Measurements from ENCODE around the gene TSR3.

The TSR3 gene

DNA sequence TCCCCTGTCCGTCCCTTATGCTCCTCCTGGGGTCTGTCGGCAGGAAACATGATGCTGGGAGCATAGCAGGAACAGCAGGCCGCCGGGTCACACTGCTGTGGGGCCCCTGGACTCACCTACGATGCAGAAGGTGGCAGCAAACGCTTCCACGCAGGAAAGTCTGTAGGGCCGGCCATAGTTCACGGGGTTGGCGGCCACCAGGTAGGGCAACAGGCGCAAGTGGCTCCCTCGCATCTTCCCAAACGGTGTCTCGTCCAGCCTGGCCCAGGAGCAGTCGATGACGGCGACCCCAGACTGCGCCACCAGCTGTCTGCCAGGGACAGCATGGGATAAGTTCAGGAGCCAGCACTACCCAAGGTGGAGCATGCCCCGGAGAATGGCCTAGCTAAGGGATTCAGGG, 987 bp downstream of the TSR3 start:
- no peak for DNase-seq

DNA sequence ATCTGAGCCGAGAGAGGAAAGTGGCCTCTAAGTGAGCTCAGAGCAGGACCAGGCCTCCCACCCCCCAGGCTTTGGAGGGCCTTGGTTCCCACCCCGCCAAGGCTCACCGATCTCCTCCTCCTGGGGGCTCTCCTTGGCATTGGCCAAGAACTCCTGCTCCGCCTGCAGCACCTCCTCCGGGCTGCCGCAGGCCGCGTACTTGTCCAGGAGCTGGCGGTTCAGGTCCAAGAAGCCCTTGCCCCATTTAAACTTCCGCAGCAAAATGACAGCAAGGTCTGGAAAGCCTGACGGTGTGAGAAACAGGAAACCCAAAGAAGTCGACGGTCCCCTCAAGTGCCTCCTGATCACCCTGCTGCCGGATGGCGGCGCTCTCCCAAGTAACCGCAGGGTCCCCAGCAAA, 1.7 kb downstream of the TSR3 start:
- DNase-seq: no peak

DNA sequence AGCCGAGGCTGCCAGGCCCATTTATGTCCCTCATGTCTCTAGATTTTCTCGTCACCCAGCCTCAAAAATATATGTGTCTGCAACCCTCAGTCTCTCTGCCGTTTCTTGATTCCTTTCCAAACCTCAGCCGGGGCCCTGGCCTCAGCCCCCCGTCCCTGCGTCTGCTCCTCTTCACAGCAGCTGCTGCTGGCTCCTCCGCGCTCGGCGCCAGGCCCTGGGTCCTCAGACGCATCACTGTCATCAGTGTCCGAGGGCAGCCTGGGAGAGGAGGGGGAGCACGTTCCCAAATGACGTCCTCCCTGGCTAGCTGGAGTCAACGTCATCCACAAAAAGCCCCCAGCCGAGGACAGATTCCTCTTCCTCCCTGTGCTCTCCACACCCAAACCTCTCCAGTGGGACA, 2.3 kb downstream of the TSR3 start:
- no peak for DNase-seq

DNA sequence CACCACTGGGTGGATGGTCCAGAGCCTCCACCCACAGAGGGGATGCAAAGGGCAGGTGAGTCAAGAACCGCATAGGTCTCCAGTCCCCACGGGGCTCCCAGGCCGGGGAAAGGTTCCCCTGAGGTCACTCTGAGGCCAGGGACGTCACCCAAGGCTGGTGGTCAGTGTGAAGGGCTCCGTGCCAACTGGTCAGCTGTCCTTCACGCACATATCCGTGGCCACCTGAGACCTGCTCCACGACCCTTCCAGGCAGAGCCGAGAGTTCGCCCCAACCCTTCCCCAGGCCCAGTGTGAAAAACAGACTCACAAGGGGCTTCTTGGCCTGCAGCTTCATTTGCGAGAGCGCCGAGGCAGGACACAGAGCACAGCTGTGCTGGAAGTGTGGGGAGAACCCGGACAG, 2.8 kb downstream of the TSR3 start:
- no peak for DNase-seq

DNA sequence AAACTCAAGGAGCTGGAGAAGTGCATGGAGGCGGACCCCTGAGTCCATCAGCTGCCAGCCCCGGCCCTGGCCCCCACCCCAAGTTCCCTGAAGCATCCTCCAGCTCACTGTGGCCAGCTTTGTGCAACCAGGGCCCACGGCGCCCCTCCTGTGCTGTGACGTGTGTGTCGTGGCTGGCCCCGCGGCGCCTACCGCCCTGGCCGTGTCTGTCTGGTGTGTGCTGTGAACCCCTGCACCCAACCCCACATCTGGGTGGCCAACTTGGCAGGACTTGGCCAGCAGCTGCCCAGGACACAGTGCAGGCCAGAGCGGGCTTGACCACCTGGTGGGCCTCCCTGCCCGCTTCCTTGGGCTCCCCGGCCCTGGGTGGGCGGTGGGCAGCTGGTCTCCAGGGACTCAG, 3.2 kb downstream of the TSR3 start:
- DNase-seq: no peak

DNA sequence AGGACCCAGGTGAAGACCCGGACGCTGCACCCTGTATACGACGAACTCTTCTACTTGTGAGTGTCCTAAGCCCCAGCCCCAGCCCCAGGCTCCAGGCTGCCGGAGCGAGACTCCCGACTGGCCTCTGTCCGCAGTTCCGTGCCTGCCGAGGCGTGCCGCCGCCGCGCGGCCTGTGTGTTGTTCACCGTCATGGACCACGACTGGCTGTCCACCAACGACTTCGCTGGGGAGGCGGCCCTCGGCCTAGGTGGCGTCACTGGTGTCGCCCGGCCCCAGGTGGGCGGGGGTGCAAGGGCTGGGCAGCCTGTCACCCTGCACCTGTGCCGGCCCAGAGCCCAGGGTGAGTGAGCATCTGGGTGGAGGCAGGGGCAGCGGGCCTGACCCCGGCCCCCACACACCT, 3.7 kb downstream of the TSR3 start:
- no peak for DNase-seq

DNA sequence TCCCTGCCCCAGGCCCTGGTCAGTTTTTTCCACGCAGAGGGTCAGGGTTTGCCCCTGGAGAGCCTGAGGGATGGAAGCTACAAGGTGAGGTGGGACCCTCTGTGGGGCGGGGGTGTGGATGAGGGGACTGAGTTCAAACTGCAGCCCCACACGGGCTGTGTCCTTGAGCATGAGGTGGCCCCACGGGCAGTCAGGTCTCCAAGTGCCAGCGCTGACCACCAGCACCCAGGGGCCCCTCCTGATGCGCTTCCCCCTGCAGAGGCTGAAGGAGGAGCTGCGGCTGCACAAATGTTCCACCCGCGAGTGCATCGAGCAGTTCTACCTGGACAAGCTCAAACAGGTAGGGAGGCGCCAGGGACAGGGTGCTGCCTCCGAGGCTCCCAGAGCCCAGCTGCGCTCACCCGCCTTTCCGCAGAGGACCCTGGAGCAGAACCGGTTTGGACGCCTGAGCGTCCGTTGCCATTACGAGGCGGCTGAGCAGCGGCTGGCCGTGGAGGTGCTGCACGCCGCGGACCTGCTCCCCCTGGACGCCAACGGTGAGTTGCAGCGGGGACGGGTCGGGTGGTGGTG, 4.3 kb downstream of the TSR3 start:
- DNase-seq: no peak

DNA sequence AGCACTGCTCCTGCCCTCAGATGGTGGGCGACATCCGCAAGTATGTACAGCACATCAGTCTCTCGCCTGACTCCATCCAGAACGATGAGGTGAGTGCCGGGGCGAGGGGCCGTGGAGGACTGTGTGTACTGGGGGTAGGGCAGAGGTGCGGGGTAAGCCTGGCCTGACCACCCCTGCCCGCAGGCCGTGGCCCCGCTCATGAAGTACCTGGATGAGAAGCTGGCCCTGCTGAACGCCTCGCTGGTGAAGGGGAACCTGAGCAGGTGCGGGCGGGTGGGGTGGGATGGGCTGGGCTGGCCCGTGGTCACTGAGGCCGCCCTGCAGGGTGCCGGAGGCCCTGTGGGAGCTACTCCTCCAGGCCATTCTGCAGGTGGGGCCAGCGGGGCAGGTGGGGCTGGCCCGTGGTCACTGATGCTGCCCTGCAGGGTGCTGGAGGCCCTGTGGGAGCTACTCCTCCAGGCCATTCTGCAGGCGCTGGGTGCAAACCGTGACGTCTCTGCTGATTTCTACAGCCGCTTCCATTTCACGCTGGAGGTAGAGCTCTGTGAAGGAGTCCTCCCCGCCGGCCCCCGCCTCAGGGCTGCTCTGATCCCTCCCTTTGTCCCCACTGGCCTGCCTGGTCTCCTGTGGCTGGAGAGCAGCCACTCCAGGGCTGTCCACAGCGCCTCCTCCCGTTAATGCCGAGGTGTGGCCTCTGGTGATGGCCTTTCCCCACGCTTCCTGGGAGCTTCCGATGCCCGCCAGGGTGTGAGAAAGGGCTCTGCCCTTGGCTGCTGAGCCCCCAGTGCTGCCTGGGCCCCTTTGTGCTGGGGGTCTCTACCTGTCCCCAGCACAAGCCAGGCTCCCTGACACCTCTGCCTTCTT, 5.0 kb downstream of the TSR3 start:
- DNase-seq: no peak

DNA sequence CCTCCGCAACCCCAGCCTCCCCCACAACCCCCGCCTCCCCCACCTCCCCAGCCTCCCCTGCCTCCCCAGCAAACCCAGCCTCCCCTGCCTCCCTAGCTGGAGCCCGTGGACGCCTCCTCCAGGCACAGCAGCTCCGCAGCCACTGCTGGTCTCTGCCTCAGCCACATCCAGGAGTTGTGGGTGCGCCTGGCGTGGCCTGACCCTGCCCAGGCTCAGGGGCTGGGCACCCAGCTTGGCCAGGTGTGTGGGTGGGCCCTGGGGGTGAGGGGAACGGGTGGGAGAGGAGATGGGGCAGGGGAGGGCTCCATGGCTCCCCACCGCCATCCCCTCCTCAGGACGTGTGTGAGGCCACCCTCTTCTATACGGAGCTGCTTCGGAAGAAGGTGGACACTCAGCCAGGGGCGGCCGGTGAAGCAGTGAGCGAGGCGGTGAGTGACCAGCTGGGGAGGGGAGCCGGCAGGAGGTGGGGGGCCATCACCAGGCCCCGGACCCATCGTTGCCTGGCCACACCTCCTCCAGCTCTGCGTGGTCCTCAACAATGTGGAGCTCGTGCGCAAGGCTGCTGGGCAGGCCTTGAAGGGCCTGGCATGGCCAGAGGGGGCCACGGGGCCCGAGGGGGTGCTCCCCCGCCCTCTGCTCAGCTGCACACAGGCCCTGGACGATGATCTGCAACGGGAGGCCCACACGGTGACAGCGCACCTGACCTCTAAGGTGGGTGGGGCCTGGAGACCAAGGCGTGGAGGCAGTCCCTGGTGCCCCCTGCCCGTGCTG, 5.8 kb downstream of the TSR3 start:
- DNase-seq: no peak

DNA sequence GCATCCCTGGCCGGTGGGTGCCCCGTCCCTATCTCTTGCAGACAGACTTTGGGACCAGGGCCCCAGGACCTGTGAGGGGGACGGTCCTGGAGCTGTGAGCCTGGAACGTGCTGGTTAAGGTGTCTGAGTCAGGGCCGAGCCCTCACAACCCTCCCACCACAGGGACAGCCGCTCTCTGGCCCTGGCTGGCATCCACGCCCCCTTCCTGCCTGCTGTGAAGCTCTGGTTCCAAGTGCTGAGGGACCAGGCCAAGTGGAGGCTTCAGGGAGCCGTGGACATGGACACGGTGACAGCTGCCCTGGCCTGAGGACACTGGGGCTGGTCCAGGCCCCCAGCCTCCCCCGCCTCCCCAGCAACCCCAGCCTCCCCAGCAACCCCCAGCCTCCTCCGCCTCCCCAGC, 6.6 kb downstream of the TSR3 start:
- DNase-seq: no peak

DNA sequence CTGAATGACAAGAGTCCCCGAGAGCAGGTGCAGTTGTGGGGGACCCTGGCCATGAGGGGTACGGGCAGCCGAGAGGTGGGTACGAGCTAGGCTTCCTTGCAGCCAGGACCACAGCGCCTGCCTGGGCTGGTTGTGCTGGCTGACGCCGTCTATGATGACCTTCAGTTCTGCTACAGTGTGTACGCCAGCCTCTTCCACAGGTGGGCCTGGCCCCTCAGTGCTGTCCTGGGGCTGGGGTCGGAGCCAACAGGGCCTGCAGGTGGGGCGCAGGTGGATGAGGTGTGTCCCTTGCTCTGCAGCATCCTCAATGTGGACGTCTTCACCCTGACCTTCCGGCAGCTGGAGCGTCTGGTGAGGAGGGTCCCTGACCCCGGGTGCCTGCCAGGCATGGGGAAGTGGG, 7.2 kb downstream of the TSR3 start:
- DNase-seq: no peak

DNA sequence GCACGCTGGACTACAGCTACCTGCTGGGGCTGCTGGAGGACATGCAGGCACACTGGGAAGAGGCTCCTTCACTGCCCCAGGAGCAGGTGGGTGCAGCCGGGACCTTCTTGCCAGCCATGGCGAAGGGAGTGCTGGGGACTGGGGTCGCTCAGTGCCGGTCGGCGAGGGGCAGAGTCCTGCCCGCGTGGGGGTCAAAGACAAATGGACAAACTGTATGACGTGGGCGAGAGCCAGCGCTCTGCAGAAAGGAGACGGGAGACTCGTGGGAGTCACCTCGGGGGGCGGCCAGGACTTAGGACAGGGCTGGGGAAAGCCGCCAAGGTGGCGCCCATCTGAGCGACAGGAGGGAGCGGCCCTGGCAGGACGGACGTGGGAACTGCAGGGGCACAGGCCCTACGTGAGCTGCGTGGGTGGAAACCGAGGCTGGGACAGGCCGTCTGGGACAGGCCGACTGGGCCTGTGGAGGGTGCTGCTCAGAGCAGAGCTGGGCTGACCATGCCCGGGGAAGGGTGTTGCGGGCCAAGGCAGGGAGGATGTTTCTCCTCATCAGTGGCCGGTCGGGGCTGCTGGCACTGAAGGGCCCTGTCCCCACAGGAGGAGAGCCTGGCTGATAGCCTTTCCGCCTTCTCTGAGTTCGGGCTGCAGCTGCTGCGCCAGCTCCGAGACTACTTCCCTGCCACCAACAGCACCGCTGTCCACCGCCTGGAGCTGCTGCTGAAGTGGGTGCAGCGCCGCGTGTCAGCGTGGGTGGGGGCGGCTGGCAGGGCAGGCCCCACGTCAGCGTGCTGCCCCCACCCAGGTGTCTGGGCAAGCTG, 8.0 kb downstream of the TSR3 start:
- no peak for DNase-seq

DNA sequence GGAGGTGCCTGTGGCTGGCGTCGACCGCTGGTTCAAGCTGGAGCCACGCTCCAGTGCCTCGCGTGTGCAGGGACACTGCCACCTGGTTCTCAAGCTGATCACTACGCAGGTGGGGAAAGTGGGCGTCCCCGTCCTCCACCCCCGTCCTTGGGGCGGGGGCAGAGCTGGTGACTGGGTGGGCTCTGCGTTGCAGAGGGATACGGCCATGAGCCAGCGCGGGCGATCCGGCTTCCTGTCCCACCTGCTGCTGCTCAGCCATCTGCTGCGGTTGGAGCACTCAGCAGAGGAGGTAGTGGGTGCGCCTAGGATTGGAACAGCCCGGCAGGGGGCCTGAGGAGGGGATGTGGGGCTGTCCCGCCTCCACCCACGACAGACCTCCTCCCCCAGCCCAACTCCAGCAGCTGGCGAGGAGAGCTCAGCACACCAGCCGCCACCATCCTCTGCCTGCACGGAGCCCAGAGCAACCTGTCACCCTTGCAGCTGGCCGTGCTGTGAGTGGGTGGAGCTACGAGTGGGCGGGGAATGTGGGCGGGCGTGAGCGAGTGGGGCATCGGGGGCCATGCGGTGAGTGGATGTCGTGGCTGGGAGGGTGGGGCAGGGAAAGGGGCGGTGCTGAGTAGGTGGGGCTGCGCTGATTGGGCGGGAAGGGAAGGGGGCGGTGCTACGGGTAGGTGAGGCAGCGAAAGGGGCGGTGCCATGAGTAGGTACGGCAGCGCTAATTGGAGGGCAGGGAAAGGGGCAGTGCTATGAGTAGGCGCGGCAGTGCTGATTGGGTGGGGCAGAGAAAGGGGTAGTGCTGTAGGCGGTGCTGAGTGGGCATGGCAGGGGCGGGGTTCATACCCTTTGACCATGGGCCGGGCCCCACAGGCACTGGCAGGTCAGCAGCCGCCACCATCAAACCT, 8.9 kb downstream of the TSR3 start:
- DNase-seq: peak; percentile 99

DNA sequence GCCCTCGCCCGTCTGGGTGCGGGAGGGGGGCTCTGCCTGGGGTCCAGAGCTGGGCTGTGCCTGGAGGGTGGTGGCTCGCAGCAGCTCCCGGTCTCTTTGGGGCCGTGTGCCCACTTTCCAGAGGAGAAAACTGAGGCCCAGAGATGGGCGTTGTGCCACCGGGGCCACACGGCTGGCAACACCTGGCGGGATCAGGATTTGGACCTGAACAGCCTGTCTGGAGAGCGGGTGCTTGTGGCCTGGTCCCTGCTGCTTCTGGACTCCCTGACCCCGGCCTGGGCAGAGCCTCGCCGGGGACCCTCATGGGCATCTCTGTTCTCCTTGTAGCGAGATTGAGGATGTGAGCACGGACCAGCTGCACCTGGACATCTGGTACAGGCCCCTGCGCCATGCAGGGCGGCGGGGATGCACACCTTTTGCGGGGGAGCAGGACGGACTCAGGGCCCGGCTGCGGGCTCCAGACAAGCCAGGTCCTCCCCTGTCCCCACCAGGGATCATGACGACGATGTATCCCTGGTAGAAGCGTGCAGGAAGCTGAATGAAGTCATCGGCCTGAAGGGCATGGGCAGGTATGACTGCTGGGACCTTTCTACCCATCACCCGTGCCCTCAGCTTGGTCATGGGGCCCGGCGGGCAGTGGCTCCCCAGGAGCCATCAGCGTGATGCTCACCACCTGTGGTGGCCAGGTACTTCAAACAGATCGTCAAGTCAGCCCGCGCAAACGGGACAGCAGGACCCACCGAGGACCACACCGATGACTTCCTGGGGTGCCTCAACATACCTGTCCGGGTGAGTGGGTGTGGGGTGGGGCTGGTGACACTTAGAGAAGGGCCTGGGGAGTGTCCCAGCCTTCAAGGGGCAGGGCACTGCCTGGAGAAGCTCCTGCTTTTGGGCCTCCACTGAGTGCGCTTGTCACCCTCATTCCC, 9.9 kb downstream of the TSR3 start:
- DNase-seq: no peak

DNA sequence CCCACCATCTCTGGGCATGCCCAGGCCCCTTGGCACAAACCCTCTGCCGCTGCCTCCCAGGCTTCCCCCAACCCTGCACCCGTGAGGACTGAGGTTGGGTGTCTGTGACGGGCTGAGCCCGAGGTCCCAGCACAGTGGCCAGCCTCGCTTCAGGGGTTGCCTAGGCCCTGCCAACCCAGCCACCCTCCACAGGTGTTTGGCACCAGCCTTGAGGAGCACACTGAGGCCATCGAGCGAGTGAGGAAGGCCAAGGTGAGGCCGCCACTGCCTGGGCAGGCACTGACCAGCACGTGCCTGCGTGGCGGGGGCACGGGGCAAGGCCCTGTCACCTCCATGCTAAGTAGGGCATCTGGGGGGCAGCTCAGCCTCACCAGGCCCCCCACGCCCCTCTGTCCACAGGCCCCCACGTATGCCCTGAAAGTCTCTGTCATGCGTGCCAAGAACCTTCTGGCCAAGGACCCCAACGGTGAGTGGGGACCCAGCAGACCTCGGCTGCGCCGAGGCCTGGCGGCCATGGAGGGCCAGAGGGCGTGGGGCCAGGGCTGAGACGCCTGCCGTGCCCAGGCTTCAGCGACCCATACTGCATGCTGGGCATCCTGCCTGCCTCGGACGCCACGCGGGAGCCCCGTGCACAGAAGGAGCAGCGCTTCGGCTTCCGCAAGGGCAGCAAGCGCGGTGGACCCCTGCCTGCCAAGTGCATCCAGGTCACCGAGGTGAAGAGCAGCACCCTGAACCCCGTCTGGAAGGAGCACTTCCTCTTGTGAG, 10.8 kb downstream of the TSR3 start:
- DNase-seq: no peak

DNA sequence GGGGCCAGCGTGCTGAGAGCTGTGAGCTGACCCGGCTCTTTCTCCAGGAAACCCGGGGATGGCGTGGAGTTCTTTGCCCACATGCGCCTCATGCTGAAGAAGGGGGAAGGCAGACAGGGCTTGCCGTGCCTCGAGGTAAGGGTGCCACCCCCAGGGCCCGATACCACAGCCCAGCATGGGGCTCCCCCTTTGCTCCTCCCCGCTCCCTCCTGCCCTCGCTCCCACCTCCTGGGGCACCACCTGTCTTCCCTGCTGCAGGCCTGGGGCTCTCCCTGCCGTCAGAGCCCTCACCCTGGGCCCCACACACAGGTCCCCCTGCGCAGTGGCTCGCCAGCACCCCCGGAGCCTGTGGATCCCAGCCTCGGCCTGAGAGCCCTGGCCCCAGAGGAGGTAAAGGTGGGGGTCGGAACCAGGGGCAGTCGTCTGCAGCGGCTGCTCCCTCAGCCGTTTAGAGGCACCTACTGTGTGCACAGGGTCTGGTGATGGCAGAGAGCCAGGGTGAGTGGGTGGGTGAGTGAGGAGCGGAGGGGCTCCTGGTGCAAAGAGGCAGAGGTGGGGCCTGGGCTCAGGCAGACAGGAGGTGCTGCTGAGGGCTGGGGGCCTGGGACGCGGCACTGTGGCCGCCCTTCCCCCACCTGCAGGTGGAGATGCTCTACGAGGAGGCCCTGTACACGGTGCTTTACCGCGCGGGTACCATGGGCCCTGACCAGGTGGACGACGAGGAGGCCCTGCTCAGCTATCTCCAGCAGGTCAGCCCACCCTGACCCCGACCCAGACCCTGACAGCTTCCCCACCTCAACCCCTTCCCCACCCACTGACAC, 12.6 kb downstream of the TSR3 start:
- no peak for DNase-seq

DNA sequence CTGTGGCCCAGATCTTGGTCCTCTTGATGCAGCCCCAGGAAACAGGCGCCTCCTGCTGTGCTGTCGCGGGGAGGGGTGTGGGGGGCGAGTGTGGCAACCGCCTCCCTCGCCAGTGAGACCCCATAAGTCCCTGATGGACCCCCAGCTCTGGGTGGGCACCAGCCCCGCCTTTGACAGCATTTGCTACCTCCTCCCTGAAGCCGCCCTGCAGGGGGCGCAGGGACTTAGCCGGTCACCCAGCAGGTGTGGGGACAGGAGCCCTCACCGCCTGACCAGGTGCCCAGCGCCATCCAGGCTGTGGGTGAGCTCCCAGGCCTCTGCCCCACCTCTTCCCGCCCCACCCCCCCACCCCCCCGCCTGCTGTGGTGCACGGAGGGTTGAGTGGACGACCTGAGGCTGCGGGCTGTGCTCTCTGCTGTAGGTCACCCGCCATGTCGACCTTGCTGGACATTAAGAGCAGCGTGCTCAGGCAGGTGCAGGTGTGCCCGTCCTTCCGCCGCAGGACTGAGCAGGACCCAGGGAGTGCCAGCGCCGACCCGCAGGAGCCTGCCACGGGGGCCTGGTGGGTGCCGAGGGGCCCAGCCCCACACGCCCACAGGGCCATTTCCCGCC, 13.5 kb downstream of the TSR3 start:
- DNase-seq: peak; percentile 20

DNA sequence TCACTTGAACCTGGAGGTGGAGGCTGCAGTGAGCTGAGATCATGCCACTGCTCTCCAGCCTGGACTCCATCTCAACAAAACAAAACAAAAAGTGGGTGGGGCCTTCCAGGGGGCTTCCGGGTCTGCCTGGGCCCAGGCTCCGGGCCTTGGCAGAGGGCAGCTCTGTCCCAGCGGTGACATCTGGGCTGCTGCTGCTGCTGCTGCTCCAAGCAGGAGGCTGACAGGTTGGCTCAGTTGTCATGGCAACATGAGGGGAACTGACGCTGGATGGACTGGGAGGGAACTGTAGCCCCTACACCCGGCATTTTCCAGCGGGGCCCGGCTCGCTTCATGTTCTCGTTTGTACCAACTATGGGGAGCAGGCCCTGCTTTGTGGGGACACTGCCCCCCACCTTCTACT, 14.2 kb downstream of the TSR3 start:
- DNase-seq: no peak

DNA sequence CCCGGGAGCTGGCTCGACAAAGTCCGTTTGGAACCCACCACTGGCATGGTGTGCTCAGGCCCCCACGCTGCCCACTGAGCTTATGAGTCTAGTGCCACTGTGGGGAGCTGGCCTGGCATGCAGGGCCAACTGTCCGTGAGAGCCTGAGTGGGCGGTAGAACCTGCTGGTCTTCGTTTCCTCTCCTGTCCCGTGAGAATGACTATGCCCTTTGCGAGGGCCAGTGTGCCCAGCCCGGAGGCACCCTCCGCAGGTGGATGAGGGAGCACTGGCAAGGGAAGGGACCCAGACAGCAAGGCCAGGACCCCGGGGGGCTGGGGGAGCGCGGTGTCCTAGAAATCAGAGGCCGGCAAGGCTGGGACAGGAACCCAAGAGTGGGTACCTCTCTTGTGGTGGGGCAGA, 15.1 kb downstream of the TSR3 start:
- DNase-seq: no peak

Data from OCI-M1 (cell line).